ENCODE measurements around the gene CYB561.

Gene CYB561

GRCh38 chr17:63423251-63423950, 22.7 kb downstream of the CYB561 start:
- H3K4me1 Mint-ChIP-seq (ENCODE audit: low read depth), result peaks cover 48% of the 10 kb centered on the region
- H3K27ac Mint-ChIP-seq, result no peak overlapping the region
- H3K36me3 Mint-ChIP-seq (ENCODE audit: low read depth), result peaks cover 2% of the 10 kb centered on the region
- no peak overlapping the region for H3K4me3 Mint-ChIP-seq
- no peaks in the 10 kb centered on the region for H3K9me3 Mint-ChIP-seq
- peaks cover 17% of the 10 kb centered on the region for H3K27me3 Mint-ChIP-seq (ENCODE audit: low read depth)

GRCh38 chr17:63421681-63422645, 24.1 kb downstream of the CYB561 start:
- H3K27ac Mint-ChIP-seq, result peak overlapping the region; percentile 33

GRCh38 chr17:63420868-63421680, 25.0 kb downstream of the CYB561 start:
- H3K36me3 Mint-ChIP-seq (ENCODE audit: low read depth), result peaks cover 2% of the 10 kb centered on the region
- H3K4me3 Mint-ChIP-seq, result no peak overlapping the region
- no peaks in the 10 kb centered on the region for H3K9me3 Mint-ChIP-seq
- H3K27ac Mint-ChIP-seq, result peak overlapping the region; percentile 83
- H3K4me1 Mint-ChIP-seq (ENCODE audit: low read depth), result peaks cover 25% of the 10 kb centered on the region
- peaks cover 21% of the 10 kb centered on the region for H3K27me3 Mint-ChIP-seq (ENCODE audit: low read depth)

More at GRCh38 chr17:63421681-63422645, 24.1 kb downstream of the CYB561 start:
- no peak overlapping the region for H3K4me3 Mint-ChIP-seq
- peaks cover 17% of the 10 kb centered on the region for H3K27me3 Mint-ChIP-seq (ENCODE audit: low read depth)
- no peaks in the 10 kb centered on the region for H3K9me3 Mint-ChIP-seq
- peaks cover 2% of the 10 kb centered on the region for H3K36me3 Mint-ChIP-seq (ENCODE audit: low read depth)
- peaks cover 34% of the 10 kb centered on the region for H3K4me1 Mint-ChIP-seq (ENCODE audit: low read depth)

- peaks cover 2% of the 10 kb centered on the region for H3K36me3 Mint-ChIP-seq (ENCODE audit: low read depth)
- H3K27ac Mint-ChIP-seq, result peak overlapping the region; percentile 83
- no peaks in the 10 kb centered on the region for H3K9me3 Mint-ChIP-seq
Measured at GRCh38 chr17:63419949-63420867, 25.9 kb downstream of the CYB561 start.

GRCh38 chr17:63419398-63419797, 26.7 kb downstream of the CYB561 start:
- Mint-ChIP-seq H3K27ac (no peak overlapping the region), H3K4me1 (ENCODE audit: low read depth) (peaks cover 21% of the 10 kb centered on the region), H3K9me3 (no peaks in the 10 kb centered on the region), H3K36me3 (ENCODE audit: low read depth) (peaks cover 2% of the 10 kb centered on the region), H3K27me3 (ENCODE audit: low read depth) (peaks cover 29% of the 10 kb centered on the region), H3K4me3 (no peak overlapping the region)

More at GRCh38 chr17:63419949-63420867, 25.9 kb downstream of the CYB561 start:
- Mint-ChIP-seq H3K4me1 (ENCODE audit: low read depth) (peaks cover 21% of the 10 kb centered on the region), H3K27me3 (ENCODE audit: low read depth) (peaks cover 22% of the 10 kb centered on the region), H3K4me3 (peak overlapping the region; percentile 40)

- Mint-ChIP-seq H3K27ac (no peak overlapping the region), H3K4me3 (no peak overlapping the region), H3K36me3 (ENCODE audit: low read depth) (peaks cover 2% of the 10 kb centered on the region), H3K4me1 (ENCODE audit: low read depth) (peaks cover 21% of the 10 kb centered on the region), H3K27me3 (ENCODE audit: low read depth) (peaks cover 24% of the 10 kb centered on the region), H3K9me3 (no peaks in the 10 kb centered on the region)
Measured at GRCh38 chr17:63418540-63418939, 27.6 kb downstream of the CYB561 start.

- Mint-ChIP-seq H3K36me3 (ENCODE audit: low read depth) (no peaks in the 10 kb centered on the region), H3K27ac (no peak overlapping the region), H3K9me3 (no peaks in the 10 kb centered on the region), H3K27me3 (ENCODE audit: low read depth) (peaks cover 24% of the 10 kb centered on the region), H3K4me3 (no peak overlapping the region), H3K4me1 (ENCODE audit: low read depth) (peaks cover 6% of the 10 kb centered on the region)
Measured at GRCh38 chr17:63414222-63414621, 31.9 kb downstream of the CYB561 start.

GRCh38 chr17:63413128-63413527, 33.0 kb downstream of the CYB561 start:
- Mint-ChIP-seq H3K27ac (no peak overlapping the region), H3K4me1 (ENCODE audit: low read depth) (no peaks in the 10 kb centered on the region), H3K36me3 (ENCODE audit: low read depth) (no peaks in the 10 kb centered on the region), H3K9me3 (no peaks in the 10 kb centered on the region), H3K4me3 (no peak overlapping the region), H3K27me3 (ENCODE audit: low read depth) (peaks cover 24% of the 10 kb centered on the region)

GRCh38 chr17:63412234-63412633, 33.9 kb downstream of the CYB561 start:
- Mint-ChIP-seq H3K27ac (no peak overlapping the region), H3K36me3 (ENCODE audit: low read depth) (no peaks in the 10 kb centered on the region), H3K4me3 (no peak overlapping the region), H3K4me1 (ENCODE audit: low read depth) (no peaks in the 10 kb centered on the region), H3K27me3 (ENCODE audit: low read depth) (peaks cover 24% of the 10 kb centered on the region), H3K9me3 (no peaks in the 10 kb centered on the region)

GRCh38 chr17:63407741-63408330, 38.3 kb downstream of the CYB561 start:
- H3K4me3 Mint-ChIP-seq, result no peak overlapping the region
- H3K9me3 Mint-ChIP-seq, result no peaks in the 10 kb centered on the region
- H3K27ac Mint-ChIP-seq, result no peak overlapping the region
- peaks cover 2% of the 10 kb centered on the region for H3K4me1 Mint-ChIP-seq (ENCODE audit: low read depth)
- no peaks in the 10 kb centered on the region for H3K36me3 Mint-ChIP-seq (ENCODE audit: low read depth)
- H3K27me3 Mint-ChIP-seq (ENCODE audit: low read depth), result no peaks in the 10 kb centered on the region

- H3K4me1 Mint-ChIP-seq (ENCODE audit: low read depth), result peaks cover 2% of the 10 kb centered on the region
- no peak overlapping the region for H3K4me3 Mint-ChIP-seq
- H3K27ac Mint-ChIP-seq, result no peak overlapping the region
- peaks cover 5% of the 10 kb centered on the region for H3K27me3 Mint-ChIP-seq (ENCODE audit: low read depth)
- H3K36me3 Mint-ChIP-seq (ENCODE audit: low read depth), result no peaks in the 10 kb centered on the region
- no peaks in the 10 kb centered on the region for H3K9me3 Mint-ChIP-seq
Measured at GRCh38 chr17:63406689-63407330, 39.3 kb downstream of the CYB561 start.

GRCh38 chr17:63405741-63406261, 40.3 kb downstream of the CYB561 start:
- Mint-ChIP-seq H3K9me3 (no peaks in the 10 kb centered on the region), H3K36me3 (ENCODE audit: low read depth) (no peaks in the 10 kb centered on the region), H3K4me1 (ENCODE audit: low read depth) (peaks cover 2% of the 10 kb centered on the region), H3K4me3 (no peak overlapping the region), H3K27ac (no peak overlapping the region), H3K27me3 (ENCODE audit: low read depth) (peaks cover 5% of the 10 kb centered on the region)

All from T-helper 1 cell treated with Interleukin-12 subunit alpha and Interleukin-12 subunit beta and Interleukin-4 antibody, amounts not matched to agents 30 μg/mL and 1 μg/mL, for 36 hours (primary cell).